GM19455 (cell line): Measurements from ENCODE around the gene NOC2L.

ENCODE experiments used
- ATAC-seq: cut with Tn5 transposase; IDR thresholded peaks from one replicate; pipeline ENCODE4 v1.9.1; 2021; ENCODE audit not compliant: unreplicated experiment

The NOC2L gene

DNA sequence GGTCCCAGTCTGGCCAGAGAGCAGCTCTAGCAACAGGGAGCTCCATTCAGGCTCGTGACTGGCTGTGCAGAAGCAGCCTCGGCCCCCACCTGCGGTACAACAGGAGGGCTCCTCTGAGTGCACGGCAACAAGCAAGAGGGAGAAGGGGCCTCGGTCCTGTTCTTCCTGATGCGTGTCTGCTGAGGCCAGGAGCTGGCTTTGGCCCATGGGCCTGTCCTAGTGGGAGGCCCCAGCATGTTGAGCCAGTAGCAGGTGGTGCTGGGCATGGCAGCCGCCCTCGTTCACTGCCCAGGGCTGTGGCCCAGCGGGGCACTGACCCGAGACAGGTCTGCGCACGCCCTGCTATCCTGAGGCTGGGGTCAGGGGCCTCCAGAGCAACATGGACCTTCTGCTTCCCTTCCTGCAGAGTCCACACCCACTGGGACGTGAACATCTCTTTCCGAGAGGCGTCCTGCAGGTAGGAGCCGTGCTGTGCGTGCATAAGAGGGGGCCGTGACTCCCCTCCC, 28.4 kb downstream of the NOC2L start:
- ATAC-seq: no peak

DNA sequence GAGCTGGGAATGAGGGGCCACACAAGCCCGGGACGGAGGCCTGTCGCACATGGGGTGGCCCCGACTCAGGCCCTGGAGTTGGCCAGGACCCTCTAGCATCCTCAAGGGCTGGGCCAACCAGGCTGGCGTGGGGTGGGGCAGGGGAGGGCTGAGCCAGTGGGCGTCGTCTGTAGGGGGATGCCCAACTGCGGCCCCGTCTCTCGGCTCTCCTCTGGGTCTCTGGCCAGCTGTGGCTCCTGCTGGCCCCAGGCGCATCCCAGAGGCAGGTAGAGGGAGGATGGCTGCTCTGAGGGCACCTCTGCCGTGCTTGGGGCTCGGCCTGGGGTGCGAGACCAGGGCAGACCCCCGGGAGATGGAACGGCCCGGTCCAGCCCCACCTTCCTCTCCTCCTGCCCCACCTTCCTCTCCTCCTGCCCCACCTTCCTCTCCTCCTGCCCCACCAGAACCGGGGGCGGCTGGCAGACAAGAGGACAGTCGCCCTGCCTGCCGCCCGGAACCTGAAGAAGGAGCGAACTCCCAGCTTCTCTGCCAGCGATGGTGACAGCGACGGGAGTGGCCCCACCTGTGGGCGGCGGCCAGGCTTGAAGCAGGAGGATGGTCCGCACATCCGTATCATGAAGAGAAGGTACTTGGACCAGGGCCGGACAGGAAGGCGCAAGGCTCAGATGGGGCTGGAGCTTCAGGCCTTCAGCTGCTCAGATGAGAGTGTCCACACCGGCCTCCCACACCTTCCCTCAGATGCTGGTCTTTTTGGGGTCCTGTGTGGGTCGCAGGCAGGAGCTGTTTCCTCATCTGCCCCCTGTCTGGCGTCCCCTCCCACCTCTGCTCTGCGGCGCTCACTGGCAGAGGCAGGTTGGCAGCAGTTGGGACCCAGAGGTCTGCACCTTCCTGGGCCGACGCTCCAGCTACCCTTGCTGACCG, 29.1 kb downstream of the NOC2L start:
- ATAC-seq: no peak

DNA sequence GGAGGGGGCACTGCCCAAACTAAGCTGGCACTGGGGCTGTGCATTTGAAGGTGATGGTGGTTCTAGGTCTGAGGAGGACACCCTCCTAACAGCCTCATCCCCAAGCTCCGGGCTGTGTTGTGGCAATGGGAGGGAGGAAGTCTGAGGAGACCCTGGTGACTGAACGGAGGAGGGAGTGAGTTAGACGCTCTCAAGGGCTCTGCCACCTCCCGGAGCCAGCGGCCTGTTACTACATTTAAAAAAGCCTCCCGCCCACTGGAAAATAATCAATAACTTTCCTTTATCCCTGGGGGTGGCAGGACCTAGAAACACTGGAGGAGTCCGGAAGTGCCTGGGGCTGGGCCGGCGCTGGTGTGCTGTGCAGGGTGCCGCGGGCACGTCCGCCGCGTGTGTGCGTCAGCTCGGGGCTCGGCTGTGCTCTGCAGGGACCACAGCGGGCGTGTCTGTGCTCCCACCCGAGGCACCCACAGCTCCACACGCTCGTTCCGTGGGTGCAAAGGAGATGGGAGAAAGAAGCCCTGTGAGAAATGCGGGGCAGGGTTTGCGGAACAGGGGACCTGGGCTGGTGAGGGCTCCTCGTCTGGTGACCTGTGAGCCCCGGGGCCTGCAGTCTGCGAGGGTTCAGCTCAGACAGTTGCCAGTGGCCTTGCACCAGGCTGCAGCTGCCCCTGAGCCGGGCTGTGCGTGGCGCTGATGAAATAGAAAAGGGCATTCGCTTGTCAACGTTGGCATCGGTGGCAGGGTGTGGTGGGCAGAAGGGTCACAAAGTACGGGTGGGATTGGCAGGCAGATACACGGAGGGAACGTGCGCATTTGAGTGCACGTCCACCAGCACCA, 30.0 kb downstream of the NOC2L start:
- ATAC-seq: no peak

DNA sequence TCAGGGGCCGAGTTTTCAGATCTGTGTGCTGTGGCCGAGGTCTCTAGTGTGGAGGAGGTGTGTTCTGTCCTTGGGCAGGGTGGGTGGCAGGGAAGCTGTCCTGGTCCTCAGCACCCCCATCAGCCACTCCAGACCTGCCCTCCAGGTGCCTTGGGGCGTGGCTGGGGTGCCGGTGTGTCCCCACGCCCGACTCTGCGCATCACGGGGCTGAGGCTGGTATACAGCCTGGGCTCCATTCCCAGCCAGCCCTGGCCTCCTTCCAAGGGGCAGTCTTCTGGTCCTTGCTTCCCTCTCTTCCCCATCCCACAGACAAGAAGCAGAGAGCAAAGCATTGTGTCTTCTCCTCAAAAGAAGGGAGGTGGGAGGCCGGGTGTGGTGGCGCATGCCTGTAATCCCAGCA, 31.3 kb downstream of the NOC2L start:
- no peak for ATAC-seq

DNA sequence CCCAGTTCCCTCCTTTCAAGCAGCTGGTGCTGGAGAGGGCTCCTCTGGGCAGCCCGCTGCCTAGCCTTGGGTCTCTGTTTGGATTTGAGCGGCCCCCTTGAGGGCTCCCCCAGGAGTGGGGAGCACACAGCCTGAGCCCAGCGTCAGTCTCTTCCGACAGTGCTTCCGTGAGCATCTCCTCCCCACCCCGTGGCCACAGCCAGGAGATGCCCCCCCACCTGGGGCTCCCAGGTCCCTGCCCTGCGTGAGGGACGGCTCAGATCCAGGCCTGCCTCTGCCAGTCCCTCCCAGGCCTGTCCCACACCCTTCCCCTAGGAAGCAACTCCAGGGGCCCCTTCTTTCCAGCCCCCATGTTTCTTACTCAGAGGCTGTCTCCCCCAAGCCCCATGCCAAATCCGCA, 31.8 kb downstream of the NOC2L start:
- no peak for ATAC-seq

DNA sequence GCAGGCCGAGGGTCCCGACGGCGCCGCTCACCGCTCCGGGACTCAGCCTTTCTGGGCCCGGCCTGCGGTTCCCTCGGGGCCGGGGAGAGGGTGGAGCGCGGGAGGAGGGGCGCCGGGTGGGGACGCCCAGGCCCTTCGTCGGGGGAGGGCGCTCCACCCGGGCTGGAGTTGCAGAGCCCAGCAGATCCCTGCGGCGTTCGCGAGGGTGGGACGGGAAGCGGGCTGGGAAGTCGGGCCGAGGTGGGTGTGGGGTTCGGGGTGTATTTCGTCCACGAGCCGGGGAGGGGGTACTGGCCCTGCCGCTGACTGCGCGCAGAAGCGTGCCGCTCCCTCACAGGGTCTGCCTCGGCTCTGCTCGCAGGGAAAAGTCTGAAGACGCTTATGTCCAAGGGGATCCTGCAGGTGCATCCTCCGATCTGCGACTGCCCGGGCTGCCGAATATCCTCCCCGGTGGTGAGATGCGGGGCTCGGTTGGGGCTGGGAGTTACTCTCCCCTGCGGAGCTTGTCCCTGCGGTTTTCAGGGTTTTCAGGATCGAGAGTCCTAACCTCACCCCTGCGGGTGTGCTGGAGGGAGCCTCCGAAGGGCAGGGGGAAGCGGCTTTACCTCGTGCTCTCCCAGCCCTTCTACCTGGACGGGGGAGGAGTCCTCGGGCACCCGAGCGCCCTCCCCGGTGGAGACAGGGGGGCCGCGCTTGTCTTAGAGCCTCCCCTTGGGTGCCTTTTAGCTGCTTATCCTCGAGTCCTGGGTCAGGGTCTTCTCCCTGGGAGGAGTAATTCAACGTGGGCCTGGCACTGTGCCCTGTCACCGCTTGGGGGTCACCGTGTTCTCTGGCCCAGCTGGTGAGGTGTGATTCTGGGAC, 33.3 kb downstream of the NOC2L start:
- no peak for ATAC-seq

DNA sequence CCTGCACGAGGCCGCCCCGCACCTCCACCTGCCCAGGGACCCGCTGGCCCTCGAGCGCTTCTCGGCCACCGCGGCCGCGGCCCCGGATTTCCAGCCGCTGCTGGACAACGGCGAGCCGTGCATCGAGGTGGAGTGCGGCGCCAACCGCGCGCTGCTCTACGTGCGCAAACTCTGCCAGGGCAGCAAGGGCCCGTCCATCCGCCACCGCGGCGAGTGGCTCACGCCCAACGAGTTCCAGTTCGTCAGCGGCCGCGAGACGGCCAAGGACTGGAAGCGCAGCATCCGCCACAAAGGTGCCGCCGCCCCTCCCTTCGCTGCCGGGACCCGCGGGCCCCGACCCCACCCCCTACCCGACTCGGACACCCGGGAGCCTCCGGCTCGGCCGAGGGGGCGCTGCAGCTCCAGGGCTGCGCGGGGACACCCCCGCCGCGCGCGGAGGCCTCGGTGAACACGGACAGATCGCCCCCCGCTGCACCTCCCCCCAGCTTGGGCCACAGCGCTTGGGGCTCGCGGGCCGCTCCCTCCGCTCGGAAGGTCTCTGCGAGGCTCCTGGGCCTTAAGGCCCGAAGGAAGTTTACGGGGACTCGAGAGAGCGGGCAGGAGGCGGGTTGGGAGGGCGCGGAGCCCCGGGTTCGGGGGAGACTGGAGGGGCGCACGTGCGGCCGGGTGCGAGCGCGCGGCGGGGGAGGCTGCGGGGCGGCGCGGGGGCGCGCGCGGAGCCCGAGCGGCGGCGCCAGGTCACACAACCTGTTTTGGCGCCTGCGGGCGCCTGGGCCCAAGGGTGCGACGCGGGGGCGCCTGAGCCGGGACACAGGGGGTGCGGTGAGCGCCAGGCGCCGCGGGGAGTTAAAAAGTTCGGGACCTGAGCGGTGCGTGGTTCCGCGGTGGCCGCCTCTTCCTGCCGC, 34.1 kb downstream of the NOC2L start:
- no peak for ATAC-seq

DNA sequence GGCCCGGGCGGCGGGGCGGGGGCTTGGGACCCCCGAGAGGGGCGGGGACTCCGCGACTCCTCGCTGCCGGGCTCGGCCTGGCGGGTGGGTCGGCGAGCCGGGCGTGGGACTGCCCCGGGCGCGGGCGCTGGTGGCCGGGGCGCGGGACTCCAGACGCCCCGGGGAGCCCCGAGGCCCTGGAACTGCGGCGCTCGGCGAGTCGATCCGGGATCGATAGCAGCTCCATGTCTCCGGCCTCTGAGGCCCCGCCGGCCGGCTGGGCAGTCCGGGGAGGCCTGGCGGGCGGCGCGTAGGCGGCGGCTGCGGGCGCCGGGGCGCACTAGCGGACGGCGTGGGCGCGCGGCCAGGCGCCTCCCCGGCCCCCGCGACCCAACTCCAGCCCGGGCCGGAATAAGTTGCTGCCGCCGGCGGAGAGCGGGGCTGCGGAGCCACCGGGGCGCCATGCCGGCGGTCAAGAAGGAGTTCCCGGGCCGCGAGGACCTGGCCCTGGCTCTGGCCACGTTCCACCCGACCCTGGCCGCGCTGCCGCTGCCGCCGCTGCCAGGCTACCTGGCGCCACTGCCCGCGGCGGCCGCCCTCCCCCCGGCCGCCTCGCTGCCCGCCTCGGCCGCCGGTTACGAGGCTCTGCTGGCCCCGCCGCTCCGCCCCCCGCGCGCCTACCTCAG, 34.9 kb downstream of the NOC2L start:
- ATAC-seq: no peak

DNA sequence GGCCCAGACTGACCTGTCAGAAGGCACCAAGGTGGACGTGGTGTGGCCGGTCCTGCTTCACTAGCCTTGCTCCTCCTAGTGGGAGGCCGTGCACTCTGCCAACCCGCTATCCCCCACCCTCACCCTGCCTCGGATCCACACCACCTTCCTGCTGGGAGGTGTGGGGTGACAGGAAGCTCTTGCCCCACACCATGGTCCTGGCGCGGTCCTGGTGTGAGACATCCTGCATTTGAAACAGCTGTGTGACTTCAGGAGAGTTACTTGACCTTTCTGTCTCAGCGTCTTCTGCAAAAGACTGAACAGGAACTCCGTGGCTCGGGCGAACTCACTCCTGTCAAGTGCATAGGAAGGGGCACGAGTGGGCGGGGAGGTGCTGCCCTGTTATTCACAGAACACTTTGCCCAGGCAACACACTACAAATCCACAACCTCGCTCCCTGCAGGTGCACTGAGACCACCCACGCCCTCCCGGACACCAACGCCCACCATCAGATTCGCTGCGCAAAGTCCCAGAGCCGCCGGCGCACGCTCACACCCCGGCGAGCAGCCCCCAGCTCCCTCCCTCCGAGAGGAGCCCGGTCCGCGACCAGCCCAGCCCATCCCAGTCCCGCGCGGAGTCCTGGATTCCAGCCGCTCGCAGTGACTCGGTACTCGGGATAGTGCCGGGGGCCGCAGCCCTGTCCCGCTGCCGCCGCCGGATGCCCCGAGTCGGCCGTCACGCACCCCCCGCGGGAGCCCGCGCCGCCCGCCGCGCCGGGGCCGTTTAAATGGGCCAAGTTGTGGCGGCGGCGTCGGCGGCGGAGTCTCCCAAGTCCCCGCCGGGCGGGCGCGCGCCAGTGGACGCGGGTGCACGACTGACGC, 35.7 kb downstream of the NOC2L start, which contains the start of gene SAMD11:
TSS of gene SAMD11 (plus strand) at position 793 of the 860 bp plus-strand sequence. CDS start 509 bp downstream, outside the sequence.
- no peak for ATAC-seq

DNA sequence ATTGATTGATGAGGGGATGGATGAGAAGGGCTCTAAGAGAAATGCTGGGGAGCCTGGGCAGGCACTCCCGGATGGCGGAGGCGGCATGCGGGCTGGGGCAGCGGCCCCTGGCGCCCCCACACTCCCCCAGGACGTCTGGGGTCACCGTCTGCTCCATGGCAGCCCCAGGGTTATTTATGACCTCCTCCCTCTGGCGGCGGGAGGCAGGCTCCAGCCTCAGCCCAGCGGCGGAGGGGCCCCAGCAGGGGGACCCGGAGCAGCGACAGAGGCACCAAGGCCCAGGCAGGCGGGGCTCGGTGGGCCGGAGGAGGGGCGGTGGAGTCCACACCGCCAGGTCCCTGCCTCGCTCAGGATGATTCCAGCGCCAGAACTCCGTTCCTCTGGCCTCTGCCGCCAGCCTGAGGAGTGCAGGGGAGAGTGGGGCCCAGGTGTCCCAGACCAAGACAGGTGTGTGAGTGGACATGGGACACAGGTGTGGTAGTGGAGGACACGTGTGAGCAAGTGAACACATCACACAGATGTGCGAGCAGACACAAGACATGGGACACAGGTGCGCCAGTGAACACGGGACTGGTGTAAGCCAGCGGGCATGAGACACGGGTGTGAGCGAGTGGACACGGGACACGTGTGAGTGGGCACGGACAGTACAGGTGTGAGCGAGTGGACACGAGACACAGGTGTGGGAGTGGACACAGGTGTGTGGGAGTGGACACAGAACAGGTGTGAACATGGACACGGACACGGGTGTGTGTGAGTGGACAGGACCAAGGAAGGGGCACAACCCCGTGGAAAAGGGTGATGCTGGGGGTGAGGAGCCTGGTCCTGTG, 37.8 kb downstream of the NOC2L start:
- ATAC-seq: no peak

DNA sequence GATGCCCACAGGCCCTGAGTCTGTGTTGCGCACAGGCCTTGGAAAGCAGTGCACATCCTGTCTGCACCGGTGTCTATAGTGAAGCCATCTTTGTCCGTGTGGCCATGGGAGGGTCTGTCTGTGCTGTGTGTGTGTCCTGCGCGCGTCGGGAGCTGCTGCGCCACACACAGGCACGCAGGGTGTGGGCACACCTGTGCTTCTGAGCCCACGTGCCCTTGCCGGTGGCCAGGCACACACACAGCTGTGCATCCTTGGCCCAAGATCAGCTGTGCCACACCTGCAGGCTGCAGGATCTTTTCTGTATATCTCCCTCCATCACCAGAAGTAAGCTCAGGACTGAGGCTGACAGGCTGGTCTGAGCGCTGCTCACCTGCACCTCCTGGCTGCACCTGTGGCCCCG, 38.5 kb downstream of the NOC2L start:
- ATAC-seq: no peak

DNA sequence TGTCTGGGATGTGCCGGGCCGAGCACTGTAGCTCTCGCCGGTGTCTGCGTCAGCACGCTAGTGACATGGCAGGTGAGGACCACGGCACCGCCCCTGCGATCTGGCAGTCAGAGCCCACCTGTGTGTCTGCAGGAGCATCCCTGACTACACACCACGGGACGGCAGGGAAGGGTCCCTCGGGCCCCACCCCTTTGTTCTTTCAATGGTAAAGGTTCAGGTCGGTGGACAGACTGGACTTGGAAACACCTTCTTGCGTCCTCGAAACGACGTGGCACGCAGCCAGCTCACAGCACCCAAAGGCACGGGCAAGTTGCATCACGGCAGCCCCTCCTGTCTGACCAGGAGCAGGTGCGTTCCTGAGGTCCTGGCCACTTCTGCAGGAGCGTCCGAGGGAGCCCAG, 39.0 kb downstream of the NOC2L start:
- no peak for ATAC-seq

DNA sequence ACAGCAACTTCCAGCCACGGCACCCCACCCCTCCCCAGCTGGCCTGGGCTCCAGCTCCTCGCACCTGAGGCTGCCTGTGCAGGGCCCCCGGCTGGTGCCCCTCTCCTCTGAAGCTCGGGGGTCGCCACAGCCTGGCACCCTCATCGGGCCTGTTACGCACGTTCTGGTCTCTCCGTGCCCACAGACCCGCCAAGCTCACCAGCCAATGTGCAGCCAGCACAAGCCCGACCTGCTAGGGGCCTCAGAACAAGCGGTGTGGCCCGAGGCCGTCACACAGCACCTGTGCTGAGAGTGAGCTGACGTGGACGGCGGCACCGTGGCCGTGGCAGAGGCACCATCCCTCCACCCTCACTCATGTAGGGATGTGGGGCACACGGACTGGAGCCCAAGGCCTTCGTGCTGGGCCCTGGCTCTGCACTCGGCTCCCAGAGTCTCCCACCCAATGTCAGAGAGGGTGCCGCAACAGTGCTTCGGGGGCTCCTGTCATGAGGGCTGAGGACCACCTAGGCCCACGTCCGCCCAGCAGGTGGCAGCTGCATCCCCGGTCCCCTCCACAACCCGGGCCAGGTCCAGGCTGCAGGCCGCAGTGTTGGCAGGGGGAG, 39.7 kb downstream of the NOC2L start:
- no peak for ATAC-seq

DNA sequence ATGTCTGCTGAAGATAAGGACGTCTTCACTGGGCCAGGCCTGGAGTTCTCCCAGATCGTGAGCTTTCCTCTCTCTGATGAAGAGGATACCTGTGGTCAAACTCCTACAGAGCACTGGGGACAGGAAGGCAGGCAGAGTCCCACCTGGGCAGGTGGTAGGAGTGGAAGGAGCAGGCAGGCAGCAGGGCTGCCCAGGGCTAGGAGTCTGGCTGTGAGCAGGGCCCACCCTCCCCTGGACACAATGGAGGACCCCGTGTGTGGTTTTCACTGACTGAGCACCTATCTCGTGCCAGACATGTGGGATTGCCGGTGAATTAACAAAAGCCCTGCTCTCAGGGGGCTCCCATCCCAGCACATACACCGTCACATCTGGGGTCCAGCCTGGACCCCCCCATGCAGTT, 40.2 kb downstream of the NOC2L start:
- no peak for ATAC-seq

DNA sequence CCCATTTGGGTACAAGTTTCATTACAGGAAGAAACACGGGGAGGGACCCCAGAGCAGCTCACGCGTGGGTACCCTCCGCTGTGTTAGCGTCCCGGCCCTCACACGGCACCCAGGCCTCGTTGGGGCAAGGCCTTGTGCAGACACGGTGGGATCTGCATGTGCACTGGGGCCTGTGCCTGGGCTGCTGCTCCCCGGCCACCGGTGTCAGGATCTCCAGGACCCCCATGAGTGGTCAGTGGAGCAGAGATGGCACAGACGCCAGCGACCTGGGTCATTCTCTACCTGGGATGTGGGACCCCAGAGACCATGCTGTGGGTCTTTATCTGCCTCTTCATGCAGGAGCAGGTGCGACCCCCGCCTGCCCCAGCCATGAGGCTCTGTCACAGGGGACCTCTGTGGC, 40.7 kb downstream of the NOC2L start:
- ATAC-seq: no peak

DNA sequence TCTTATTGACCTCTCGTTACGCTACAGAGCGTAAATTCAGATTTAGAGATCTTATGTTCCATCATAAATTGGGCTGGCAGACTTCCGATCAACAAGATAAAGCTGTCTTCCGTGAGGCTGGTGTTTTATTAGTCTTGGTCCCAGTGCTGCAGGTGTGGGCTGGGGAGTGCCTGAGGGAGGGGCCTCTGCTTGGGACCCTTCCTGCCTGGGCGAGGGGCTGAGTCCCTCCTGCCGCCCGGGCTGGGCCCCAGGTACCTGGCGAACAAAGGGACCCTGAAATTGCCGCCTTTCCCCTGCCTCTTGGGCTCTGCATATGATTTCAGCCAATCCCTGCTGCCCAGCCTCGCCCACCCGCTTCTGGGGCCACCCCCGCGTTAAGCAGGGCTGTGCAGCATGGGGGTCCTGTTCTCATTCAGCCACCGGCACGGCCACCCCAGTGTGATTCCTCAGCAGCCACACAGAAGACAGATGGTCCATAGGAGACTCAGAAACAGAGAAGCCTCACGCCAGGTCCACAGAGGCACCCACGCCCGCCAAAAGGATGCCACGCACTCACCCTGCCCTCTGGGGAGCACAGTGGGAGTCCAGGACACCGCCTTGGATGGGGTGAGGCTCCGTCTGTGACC, 41.5 kb downstream of the NOC2L start:
- no peak for ATAC-seq

DNA sequence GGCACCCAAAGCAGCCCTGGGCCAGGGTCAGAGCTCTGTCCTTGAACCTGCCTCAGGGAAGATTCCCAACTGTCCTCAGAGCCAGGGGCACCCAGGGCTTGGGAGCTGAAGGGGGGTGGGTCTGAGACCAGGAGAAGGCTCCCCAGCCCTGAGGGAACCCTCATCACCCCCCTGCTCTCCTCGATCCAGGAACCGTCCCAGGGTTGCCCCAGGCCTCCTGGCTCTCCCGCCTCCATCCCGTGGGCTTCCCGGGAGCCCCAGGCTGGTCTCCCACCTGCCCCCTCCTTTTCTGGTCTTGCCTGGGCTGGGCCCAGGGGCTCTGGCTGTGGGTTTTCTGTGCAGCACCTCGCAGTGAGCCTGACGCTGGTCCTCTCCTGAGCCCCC, 42.0 kb downstream of the NOC2L start:
- ATAC-seq: no peak
